ENCODE measurements around the gene CALCOCO2. TPM values are rescaled to one million over a fixed set of nuclear protein-coding genes. Genes with fewer than 3 reads are reported as not detected.
A peak's percentile ranks its signal among the peaks of the same experiment; 100 is the strongest.
"Not testable (repeated sequence)": the region's sequence is repeated elsewhere in the genome, so short reads cannot be mapped to it uniquely, and the experiment has no call there.

Gene CALCOCO2
- total RNA-seq, 8 experiments from 2014 or later, result 21.6 to 58.8 (median 42.8) TPM

DNA sequence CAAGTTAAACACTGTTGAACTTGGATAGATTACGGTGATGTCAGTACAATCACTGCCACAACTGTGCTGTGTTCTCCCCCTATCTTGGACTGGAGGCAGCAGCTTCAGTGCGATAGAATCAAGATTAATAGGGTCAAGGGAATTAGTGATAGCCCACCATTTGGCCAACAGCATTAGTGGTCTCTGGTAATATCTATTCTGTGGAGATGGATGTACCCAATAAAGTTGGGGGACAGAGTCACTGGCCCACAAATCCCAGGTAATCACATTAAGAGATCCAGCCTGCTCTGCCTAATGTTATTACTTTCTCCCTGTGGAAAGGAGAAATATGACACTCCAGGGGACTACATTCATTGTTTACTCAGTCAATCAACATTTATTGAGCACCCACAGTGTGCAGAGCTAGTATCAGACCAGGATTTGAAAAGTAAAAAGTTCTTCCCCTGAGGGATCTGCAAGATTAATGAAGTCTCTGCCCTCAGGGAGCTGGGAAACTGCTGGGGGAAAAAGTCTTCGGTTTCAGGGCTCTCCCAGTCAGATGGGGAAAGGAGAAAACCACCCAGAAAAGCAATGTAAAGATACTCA is 38.2 kb downstream of the CALCOCO2 start:
- Histone ChIP-seq H3K27ac (no peak overlapping the region), H3K4me3 (no peak overlapping the region), H3K4me1 (replicated peaks in 1 of 2) (peaks cover 29 to 31% of the 10 kb centered on the region in 2 donors)
- ATAC-seq (replicated peaks in 6 of 8), result peak in 3 of 8 experiments; percentile 12 to 35 (median 27)
- WGBS, 10 experiments, result 55 to 100% (median 72%) methylated on average over 1 to 3 of the region's 3 CpGs; no CpG with 5 or more reads in 4 of the 10 experiments
- in situ Hi-C loops (cut with MboI; ENCODE audit: low pct_unique_long_range_greater_than_20kb in 2 of 9, low sequenced_read_pairs in 9 of 9, unreplicated experiment in 9 of 9), result no loop called here

- in situ Hi-C loops (cut with MboI; ENCODE audit: low pct_unique_long_range_greater_than_20kb in 2 of 9, low sequenced_read_pairs in 9 of 9, unreplicated experiment in 9 of 9), result loop anchor here in 1 of 9 experiments (10.0 kb wide), 1 partner anchor 55 kb away; the partner anchor contains the start of gene TTLL6
Measured at GRCh38 chr17:48869821-48870318, 39.0 kb downstream of the CALCOCO2 start.

GRCh38 chr17:48871035-48871550 is 40.3 kb downstream of the CALCOCO2 start:
- WGBS, 10 experiments, result 67 to 100% (median 78%) methylated on average over 1 to 4 of the region's 4 CpGs; no CpG with 5 or more reads in 2 of the 10 experiments
- ATAC-seq (replicated peaks in 6 of 8), result no peak
- H3K4me3 ChIP-seq, result no peak overlapping the region
- peaks cover 29 to 31% of the 10 kb centered on the region in 2 donors for H3K4me1 ChIP-seq (replicated peaks in 1 of 2)
- peak overlapping the region in 1 of 2 donors; percentile 25 for H3K27ac ChIP-seq
- in situ Hi-C loops (cut with MboI; ENCODE audit: low pct_unique_long_range_greater_than_20kb in 2 of 9, low sequenced_read_pairs in 9 of 9, unreplicated experiment in 9 of 9), result loop anchor here in 1 of 9 experiments (10.0 kb wide), 1 partner anchor 56 kb away; the partner anchor contains the start of gene TTLL6

More at GRCh38 chr17:48869821-48870318, 39.0 kb downstream of the CALCOCO2 start:
- no peak overlapping the region for H3K27ac ChIP-seq
- 27 to 100% (median 80%) methylated on average over 1 to 6 of the region's 6 CpGs for WGBS, 10 experiments
- peaks cover 29 to 31% of the 10 kb centered on the region in 2 donors for H3K4me1 ChIP-seq (replicated peaks in 1 of 2)
- ATAC-seq (replicated peaks in 6 of 8), result peak in 2 of 8 experiments; percentile 51
- H3K4me3 ChIP-seq, result no peak overlapping the region

DNA sequence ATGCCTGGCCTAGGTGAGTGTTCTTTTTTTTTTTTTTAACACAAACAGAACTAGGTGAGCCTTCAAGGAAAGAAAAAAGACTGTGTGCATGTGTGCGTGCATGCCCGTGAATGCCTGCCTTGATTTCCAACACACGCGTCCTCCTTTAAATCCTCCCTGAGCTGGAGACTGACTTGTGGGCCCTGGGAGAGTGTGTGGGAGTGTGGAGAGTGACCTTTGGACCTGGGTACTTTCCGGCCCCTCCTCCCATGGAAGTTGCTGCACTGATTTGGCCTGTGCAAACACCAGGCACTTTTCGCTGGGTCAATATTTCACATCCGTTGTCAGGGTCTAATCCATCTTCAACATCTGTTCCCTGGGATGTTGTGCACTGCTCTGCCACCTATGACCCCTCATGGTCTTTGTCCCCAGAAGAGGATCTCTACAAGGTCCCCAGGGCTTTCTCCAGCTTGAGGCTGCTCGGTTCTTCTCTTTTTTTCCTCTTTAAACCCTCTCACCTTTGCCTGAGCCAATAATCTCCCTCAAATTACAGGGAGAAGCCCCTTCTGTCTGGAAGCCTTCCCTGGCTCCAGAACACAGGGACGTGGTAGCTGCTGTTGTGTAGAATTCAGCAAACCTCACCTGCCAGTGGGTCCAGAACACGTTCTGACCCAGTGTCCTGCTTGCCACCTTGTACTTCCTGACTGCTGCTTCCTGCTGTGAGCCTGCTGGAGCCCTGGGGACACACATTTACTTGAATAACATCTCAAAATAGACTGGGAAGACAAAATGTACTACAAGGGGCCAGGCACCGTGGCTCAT is 40.9 kb downstream of the CALCOCO2 start:
- peaks cover 29 to 31% of the 10 kb centered on the region in 2 donors for H3K4me1 ChIP-seq (replicated peaks in 1 of 2)
- H3K4me3 ChIP-seq, result no peak overlapping the region
- ATAC-seq (replicated peaks in 6 of 8), result peak in 5 of 8 experiments; percentile 64 to 94 (median 91)
- H3K27ac ChIP-seq, result peak overlapping the region; percentile 72 to 78
- in situ Hi-C loops (cut with MboI; ENCODE audit: low pct_unique_long_range_greater_than_20kb in 2 of 9, low sequenced_read_pairs in 9 of 9, unreplicated experiment in 9 of 9), result loop anchor here in 1 of 9 experiments (10.0 kb wide), 1 partner anchor 57 kb away; the partner anchor contains the start of gene TTLL6
- 7 to 57% (median 35%) methylated on average over 2 to 9 of the region's 11 CpGs; no CpG with 5 or more reads in 1 of the 10 experiments for WGBS, 10 experiments

DNA sequence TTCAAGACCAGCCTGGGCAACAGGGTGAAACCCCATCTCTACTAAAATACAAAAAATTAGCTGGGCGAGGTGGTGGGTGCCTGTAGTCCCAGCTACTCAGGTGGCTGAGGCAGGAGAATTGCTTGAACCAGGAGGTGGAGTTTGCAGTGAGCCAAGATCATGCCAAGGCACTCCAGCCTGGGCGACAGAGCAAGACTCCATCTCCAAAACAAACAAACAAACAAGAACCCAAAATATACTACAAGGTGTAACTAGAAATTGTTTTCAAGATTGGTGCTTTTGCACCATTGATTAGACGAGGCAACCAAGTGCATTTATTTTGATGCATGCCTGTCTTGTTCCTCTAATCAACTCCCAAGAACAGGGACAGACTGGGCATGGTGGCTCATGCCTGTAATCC is 41.6 kb downstream of the CALCOCO2 start:
- ATAC-seq (replicated peaks in 6 of 8); H3K4me3 ChIP-seq: not testable (repeated sequence)
- Histone ChIP-seq H3K27ac (peak overlapping the region; percentile 72 to 78), H3K4me1 (replicated peaks in 1 of 2) (peaks cover 29 to 31% of the 10 kb centered on the region in 2 donors)
- in situ Hi-C loops (cut with MboI; ENCODE audit: low pct_unique_long_range_greater_than_20kb in 2 of 9, low sequenced_read_pairs in 9 of 9, unreplicated experiment in 9 of 9), result loop anchor here in 1 of 9 experiments (10.0 kb wide), 1 partner anchor 58 kb away; the partner anchor contains the start of gene TTLL6
- 0 to 94% (median 83%) methylated on average over 1 to 3 of the region's 3 CpGs; no CpG with 5 or more reads in 4 of the 10 experiments for WGBS, 10 experiments

- ATAC-seq (replicated peaks in 6 of 8), result peak in 3 of 8 experiments; percentile 34 to 66 (median 45)
- no peak overlapping the region for H3K4me3 ChIP-seq
- in situ Hi-C loops (cut with MboI; ENCODE audit: low pct_unique_long_range_greater_than_20kb in 2 of 9, low sequenced_read_pairs in 9 of 9, unreplicated experiment in 9 of 9), result loop anchor here in 1 of 9 experiments (10.0 kb wide), 1 partner anchor 58 kb away; the partner anchor contains the start of gene TTLL6
Measured at GRCh38 chr17:48873209-48873608, 42.4 kb downstream of the CALCOCO2 start.

GRCh38 chr17:48873696-48874443 is 43.0 kb downstream of the CALCOCO2 start:
- in situ Hi-C loops (cut with MboI; ENCODE audit: low pct_unique_long_range_greater_than_20kb in 2 of 9, low sequenced_read_pairs in 9 of 9, unreplicated experiment in 9 of 9), result loop anchor here in 1 of 9 experiments (10.0 kb wide), 1 partner anchor 59 kb away; the partner anchor contains the start of gene TTLL6
- Histone ChIP-seq H3K27ac (no peak overlapping the region), H3K4me1 (replicated peaks in 1 of 2) (peaks cover 29 to 33% of the 10 kb centered on the region in 2 donors), H3K4me3 (no peak overlapping the region)
- peak in 3 of 8 experiments; percentile 17 to 23 (median 19) for ATAC-seq (replicated peaks in 6 of 8)
- WGBS, 10 experiments, result 45 to 91% (median 69%) methylated on average over 3 to 5 of the region's 5 CpGs

More at GRCh38 chr17:48873209-48873608, 42.4 kb downstream of the CALCOCO2 start:
- peaks cover 29 to 33% of the 10 kb centered on the region in 2 donors for H3K4me1 ChIP-seq (replicated peaks in 1 of 2)
- 14 to 80% (median 17%) methylated on average over 1 of the region's 1 CpG; no CpG with 5 or more reads in 6 of the 10 experiments for WGBS, 10 experiments
- H3K27ac ChIP-seq, result no peak overlapping the region

- Histone ChIP-seq H3K4me1 (replicated peaks in 1 of 2) (peaks cover 0 to 2% of the 10 kb centered on the region in 2 donors), H3K4me3 (no peak overlapping the region), H3K27ac (no peak overlapping the region)
- in situ Hi-C loops (cut with MboI; ENCODE audit: low pct_unique_long_range_greater_than_20kb in 2 of 9, low sequenced_read_pairs in 9 of 9, unreplicated experiment in 9 of 9), result loop anchor here in 6 of 9 experiments (10.0 to 25.0 kb wide), 4 partner anchors 64 to 217 kb away; partner anchors contain the start of genes PRAC1 (in 2 of the 6), PRAC2 (in 2 of the 6) and TTLL6 (in 1 of the 6)
- peak; percentile 80 to 90 (median 82) for ATAC-seq (replicated peaks in 6 of 8)
- 2 to 100% (median 20%) methylated on average over 1 to 7 of the region's 12 CpGs for WGBS, 10 experiments
Measured at GRCh38 chr17:48878920-48879898, 48.4 kb downstream of the CALCOCO2 start.

GRCh38 chr17:48882272-48882671 is 51.4 kb downstream of the CALCOCO2 start:
- H3K4me3 ChIP-seq, result no peak overlapping the region
- no peak overlapping the region for H3K27ac ChIP-seq
- peaks cover 0 to 2% of the 10 kb centered on the region in 2 donors for H3K4me1 ChIP-seq (replicated peaks in 1 of 2)
- 40 to 93% (median 81%) methylated on average over 1 to 2 of the region's 2 CpGs; no CpG with 5 or more reads in 4 of the 10 experiments for WGBS, 10 experiments
- no peak for ATAC-seq (replicated peaks in 6 of 8)
- in situ Hi-C loops (cut with MboI; ENCODE audit: low pct_unique_long_range_greater_than_20kb in 2 of 9, low sequenced_read_pairs in 9 of 9, unreplicated experiment in 9 of 9), result loop anchor here in 6 of 9 experiments (5.0 to 25.0 kb wide), 5 partner anchors 70 to 220 kb away; partner anchors contain the start of genes PRAC1 (in 2 of the 6) and PRAC2 (in 2 of the 6)

DNA sequence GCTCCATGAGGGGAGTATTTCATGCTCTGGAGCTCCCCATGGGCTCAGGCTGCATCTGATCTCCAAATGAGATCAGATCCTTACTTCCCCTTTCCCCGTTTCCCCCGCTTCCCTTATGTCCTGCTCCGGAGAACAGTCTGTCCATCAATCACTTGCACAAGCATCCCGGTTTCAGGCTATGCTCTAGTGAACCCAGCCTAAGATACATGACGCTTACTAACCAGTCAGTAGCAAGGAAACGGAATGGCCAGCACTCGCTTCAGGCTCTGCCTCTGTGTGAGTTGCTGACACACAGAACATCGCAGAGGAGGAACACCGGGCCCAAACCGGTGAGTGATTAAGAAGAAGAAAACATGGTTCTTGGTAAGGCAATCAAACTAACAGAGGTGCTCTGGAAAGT is 52.3 kb downstream of the CALCOCO2 start:
- in situ Hi-C loops (cut with MboI; ENCODE audit: low pct_unique_long_range_greater_than_20kb in 2 of 9, low sequenced_read_pairs in 9 of 9, unreplicated experiment in 9 of 9), result loop anchor here in 6 of 9 experiments (5.0 to 25.0 kb wide), 5 partner anchors 71 to 221 kb away; partner anchors contain the start of genes PRAC1 (in 2 of the 6) and PRAC2 (in 2 of the 6)
- H3K4me3 ChIP-seq, result no peak overlapping the region
- no peak overlapping the region for H3K27ac ChIP-seq
- peak in 1 of 8 experiments; percentile 28 for ATAC-seq (replicated peaks in 6 of 8)
- 50 to 100% (median 63%) methylated on average over 1 to 8 of the region's 10 CpGs; no CpG with 5 or more reads in 3 of the 10 experiments for WGBS, 10 experiments
- H3K4me1 ChIP-seq (replicated peaks in 1 of 2), result no peaks in the 10 kb centered on the region
